Liver (tissue), 9 donors: ENCODE data around the gene HDAC5. TPM values are rescaled to one million over a fixed set of nuclear protein-coding genes. Genes with fewer than 3 reads are reported as not detected.

Experiments
- DNase-seq: peaks from one replicate; pipeline ENCODE4 v3.0.0-alpha.2; 2017; ENCODE audit warnings: low spot score
- H3K27ac ChIP-seq, 2 donors: one replicate each; pipeline ENCODE4 v1.7.0; 2013; ENCODE audit warnings: inconsistent platforms in 2 of 2, low read length in 2 of 2, control low read depth in 1 of 2, low read depth in 1 of 2, mild to moderate bottlenecking in 1 of 2
- H3K27me3 ChIP-seq, 4 donors: one replicate each; pipeline versions ENCODE4 v1.6.1 to v1.7.0; 2013; ENCODE audit warnings: low read length in 3 of 4, inconsistent platforms in 1 of 4, mild to moderate bottlenecking in 1 of 4, moderate library complexity in 1 of 4; ENCODE audit not compliant: control insufficient read depth in 4 of 4, insufficient read depth in 4 of 4
- H3K36me3 ChIP-seq, 4 donors: one replicate each; pipeline versions ENCODE4 v1.6.1 to v1.7.0; 2013; ENCODE audit warnings: low read length in 3 of 4, mild to moderate bottlenecking in 3 of 4, low read depth in 1 of 4, moderate library complexity in 1 of 4; ENCODE audit not compliant: control insufficient read depth in 4 of 4, insufficient read depth in 3 of 4
- H3K4me1 ChIP-seq, 4 donors: one replicate each; pipeline versions ENCODE4 v1.6.1 to v1.7.0; 2013; ENCODE audit warnings: low read length in 3 of 4, mild to moderate bottlenecking in 3 of 4, moderate library complexity in 1 of 4; ENCODE audit not compliant: control insufficient read depth in 4 of 4, insufficient read depth in 4 of 4
- H3K4me3 ChIP-seq, 3 donors: one replicate each; pipeline versions ENCODE4 v1.6.1 to v1.7.0; 2013; ENCODE audit warnings: low read length in 3 of 3, control low read depth in 1 of 3, low read depth in 1 of 3, mild to moderate bottlenecking in 1 of 3
- H3K9ac ChIP-seq, 2 donors: one replicate each; pipeline ENCODE4 v1.7.0; 2013; ENCODE audit warnings: low read length in 2 of 2, mild to moderate bottlenecking in 2 of 2, moderate library complexity in 2 of 2, control low read depth in 1 of 2, low read depth in 1 of 2
- H3K9me3 ChIP-seq, 4 donors: one replicate each; pipeline versions ENCODE4 v1.6.1 to v1.7.0; 2013; ENCODE audit warnings: low read length in 3 of 4; ENCODE audit not compliant: control insufficient read depth in 4 of 4
- ATF3 ChIP-seq: IDR thresholded peaks from 2 replicates; pipeline ENCODE4 v1.6.1; 2016; ENCODE audit warnings: antibody characterized with exemption
- EGR1 ChIP-seq, 2 donors: IDR thresholded peaks; 2 replicates each; pipeline ENCODE4 v1.6.1; 2016 to 2018; ENCODE audit warnings: antibody characterized with exemption in 2 of 2, low read depth in 2 of 2
- FOXA2 ChIP-seq: IDR thresholded peaks from 2 replicates; pipeline ENCODE4 v1.6.1; 2016; ENCODE audit warnings: antibody characterized with exemption
- GABPA ChIP-seq, 2 donors: IDR thresholded peaks in 1 of 2; conservative IDR thresholded peaks in 1 of 2; 2 replicates each; pipeline ENCODE4 v1.6.1; 2016; ENCODE audit warnings: antibody characterized with exemption in 2 of 2, mild to moderate bottlenecking in 1 of 2, moderate library complexity in 1 of 2
- HNF4A ChIP-seq, 2 donors: conservative IDR thresholded peaks; 2 replicates each; pipeline ENCODE4 v1.6.1; 2016; ENCODE audit warnings: antibody characterized with exemption in 2 of 2, mild to moderate bottlenecking in 2 of 2
- JUND ChIP-seq, 2 donors: IDR thresholded peaks; 2 replicates each; pipeline ENCODE4 v1.6.1; 2016; ENCODE audit warnings: antibody characterized with exemption in 2 of 2
- NR2F2 ChIP-seq: IDR thresholded peaks from 2 replicates; pipeline ENCODE4 v1.6.1; 2016; ENCODE audit warnings: antibody characterized with exemption
- RAD21 ChIP-seq, 2 donors: IDR thresholded peaks; 2 replicates each; pipeline ENCODE4 v1.6.1; 2016; ENCODE audit warnings: antibody characterized with exemption in 2 of 2, mild to moderate bottlenecking in 2 of 2
- REST ChIP-seq: IDR thresholded peaks from 2 replicates; pipeline ENCODE4 v1.6.1; 2016; ENCODE audit warnings: antibody characterized with exemption, mild to moderate bottlenecking
- RXRA ChIP-seq, 2 donors: IDR thresholded peaks; 2 replicates each; pipeline ENCODE4 v1.6.1; 2017 to 2018; ENCODE audit warnings: antibody characterized with exemption in 2 of 2, mild to moderate bottlenecking in 1 of 2
- SP1 ChIP-seq: IDR thresholded peaks from 2 replicates; pipeline ENCODE4 v1.6.1; 2018; ENCODE audit warnings: antibody characterized with exemption, mild to moderate bottlenecking
- TAF1 ChIP-seq: conservative IDR thresholded peaks from 2 replicates; pipeline ENCODE4 v1.6.1; 2016; ENCODE audit warnings: antibody characterized with exemption, mild to moderate bottlenecking
- YY1 ChIP-seq: IDR thresholded peaks from 2 replicates; pipeline ENCODE4 v1.6.1; 2016; ENCODE audit warnings: antibody characterized with exemption, mild to moderate bottlenecking
- WGBS: extraction: QIAGEN DNeasy Blood & Tissue Kit; methylation state at CpG from one replicate; pipeline ENCODE4 v1.1.7; 2013; 5-methylcytosine and 5-hydroxymethylcytosine counted together
- polyA plus RNA-seq, 2 donors: library from polyadenylated mRNA; stranded (reverse) in 1 of 2; unstranded in 1 of 2; fragments of 200-250 nt in 1 of 2; fragments of >200 nt in 1 of 2; fragmentation: Nextera tagmentation in 1 of 2; extraction: Ambion mirVana in 1 of 2; gene quantifications; one replicate each; pipeline versions ENCODE4 v1.2.1 to v1.2.3, GENCODE V29; 2013 to 2015
- total RNA-seq, 2 donors: library from RNA; depleted of rRNA; stranded (reverse); fragments of >200 nt; gene quantifications; one replicate each; pipeline ENCODE4 v1.2.3, GENCODE V29; 2014
- TF ChIP-seq, protein P1 (sequence below): fragments of 150-350 bp; IDR thresholded peaks from 2 replicates; pipeline ENCODE4 v1.5.1; 2017; ENCODE audit warnings: improper control_type of control experiment, low read depth, low read length; ENCODE audit not compliant: missing input control
- TF ChIP-seq, protein P2 (sequence below): IDR thresholded peaks from 2 replicates; pipeline ENCODE4 v1.6.1; 2016; ENCODE audit warnings: antibody characterized with exemption
- TF ChIP-seq, protein P3 (sequence below): IDR thresholded peaks from 2 replicates; pipeline ENCODE4 v1.6.1; 2016; ENCODE audit warnings: antibody characterized with exemption
- donor health status: healthy.
- donor health status: healthy.
- donor health status: healthy.
- donor health status: healthy.
- donor health status: healthy.

The HDAC5 gene
- total and polyA plus RNA-seq, 4 donors = 5.8 to 20.3 (median 14.4) TPM

- Histone ChIP-seq H3K27ac (no peak overlapping the region), H3K27me3 (no peaks in the 10 kb centered on the region), H3K36me3 (no peaks in the 10 kb centered on the region), H3K4me3 (no peak overlapping the region), H3K4me1 (peaks cover 0 to 2% (median under 1%) of the 10 kb centered on the region in 4 donors), H3K9me3 (no peaks in the 10 kb centered on the region), H3K9ac (no peak overlapping the region)
- TF ChIP-seq, protein P1, sequence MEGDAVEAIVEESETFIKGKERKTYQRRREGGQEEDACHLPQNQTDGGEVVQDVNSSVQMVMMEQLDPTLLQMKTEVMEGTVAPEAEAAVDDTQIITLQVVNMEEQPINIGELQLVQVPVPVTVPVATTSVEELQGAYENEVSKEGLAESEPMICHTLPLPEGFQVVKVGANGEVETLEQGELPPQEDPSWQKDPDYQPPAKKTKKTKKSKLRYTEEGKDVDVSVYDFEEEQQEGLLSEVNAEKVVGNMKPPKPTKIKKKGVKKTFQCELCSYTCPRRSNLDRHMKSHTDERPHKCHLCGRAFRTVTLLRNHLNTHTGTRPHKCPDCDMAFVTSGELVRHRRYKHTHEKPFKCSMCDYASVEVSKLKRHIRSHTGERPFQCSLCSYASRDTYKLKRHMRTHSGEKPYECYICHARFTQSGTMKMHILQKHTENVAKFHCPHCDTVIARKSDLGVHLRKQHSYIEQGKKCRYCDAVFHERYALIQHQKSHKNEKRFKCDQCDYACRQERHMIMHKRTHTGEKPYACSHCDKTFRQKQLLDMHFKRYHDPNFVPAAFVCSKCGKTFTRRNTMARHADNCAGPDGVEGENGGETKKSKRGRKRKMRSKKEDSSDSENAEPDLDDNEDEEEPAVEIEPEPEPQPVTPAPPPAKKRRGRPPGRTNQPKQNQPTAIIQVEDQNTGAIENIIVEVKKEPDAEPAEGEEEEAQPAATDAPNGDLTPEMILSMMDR = no peak
- TF ChIP-seq YY1 (no peak), REST (no peak), FOXA2 (no peak), HNF4A (conservative IDR thresholded peaks at IDR 0.05) (no peak), SP1 (no peak), GABPA (IDR thresholded peaks at IDR 0.05 in 1 of 2, conservative IDR thresholded peaks at IDR 0.05 in 1 of 2) (no peak), EGR1 (IDR thresholded peaks at IDR 0.05; ENCODE audit: low read depth in 2 of 2) (no peak)
- DNase-seq = no peak
- WGBS = 99% methylated on average over 4 of the region's 4 CpGs
Observed at GRCh38 chr17:44147812-44148211, 24.4 kb upstream of the HDAC5 start.

GRCh38 chr17:44146375-44147346 lies 23.2 kb upstream of the HDAC5 start:
- H3K36me3 ChIP-seq = no peaks in the 10 kb centered on the region
- H3K9ac ChIP-seq = no peak overlapping the region
- no peak overlapping the region for H3K4me3 ChIP-seq
- no peak for DNase-seq
- no peak overlapping the region for H3K27ac ChIP-seq
- no peaks in the 10 kb centered on the region for H3K27me3 ChIP-seq
- no peaks in the 10 kb centered on the region for H3K9me3 ChIP-seq
- WGBS = 81% methylated on average over 2 of the region's 2 CpGs
- TF ChIP-seq FOXA2 = no peak
- TF ChIP-seq ATF3 = no peak
- TF ChIP-seq, protein P2, sequence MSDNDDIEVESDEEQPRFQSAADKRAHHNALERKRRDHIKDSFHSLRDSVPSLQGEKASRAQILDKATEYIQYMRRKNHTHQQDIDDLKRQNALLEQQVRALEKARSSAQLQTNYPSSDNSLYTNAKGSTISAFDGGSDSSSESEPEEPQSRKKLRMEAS = no peak
- TF ChIP-seq YY1 = no peak
- TF ChIP-seq EGR1 (IDR thresholded peaks at IDR 0.05; ENCODE audit: low read depth in 2 of 2) = no peak
- no peak for TF ChIP-seq HNF4A (conservative IDR thresholded peaks at IDR 0.05)
- TF ChIP-seq RAD21 (IDR thresholded peaks at IDR 0.05) = no peak
- TF ChIP-seq, protein P3, sequence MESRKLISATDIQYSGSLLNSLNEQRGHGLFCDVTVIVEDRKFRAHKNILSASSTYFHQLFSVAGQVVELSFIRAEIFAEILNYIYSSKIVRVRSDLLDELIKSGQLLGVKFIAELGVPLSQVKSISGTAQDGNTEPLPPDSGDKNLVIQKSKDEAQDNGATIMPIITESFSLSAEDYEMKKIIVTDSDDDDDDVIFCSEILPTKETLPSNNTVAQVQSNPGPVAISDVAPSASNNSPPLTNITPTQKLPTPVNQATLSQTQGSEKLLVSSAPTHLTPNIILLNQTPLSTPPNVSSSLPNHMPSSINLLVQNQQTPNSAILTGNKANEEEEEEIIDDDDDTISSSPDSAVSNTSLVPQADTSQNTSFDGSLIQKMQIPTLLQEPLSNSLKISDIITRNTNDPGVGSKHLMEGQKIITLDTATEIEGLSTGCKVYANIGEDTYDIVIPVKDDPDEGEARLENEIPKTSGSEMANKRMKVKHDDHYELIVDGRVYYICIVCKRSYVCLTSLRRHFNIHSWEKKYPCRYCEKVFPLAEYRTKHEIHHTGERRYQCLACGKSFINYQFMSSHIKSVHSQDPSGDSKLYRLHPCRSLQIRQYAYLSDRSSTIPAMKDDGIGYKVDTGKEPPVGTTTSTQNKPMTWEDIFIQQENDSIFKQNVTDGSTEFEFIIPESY = no peak
- TF ChIP-seq SP1 = no peak
- no peak for TF ChIP-seq REST
- TF ChIP-seq TAF1 = no peak
- no peak for TF ChIP-seq JUND (IDR thresholded peaks at IDR 0.05)
- no peak for TF ChIP-seq GABPA (IDR thresholded peaks at IDR 0.05 in 1 of 2, conservative IDR thresholded peaks at IDR 0.05 in 1 of 2)
- no peak for TF ChIP-seq NR2F2
- TF ChIP-seq RXRA (IDR thresholded peaks at IDR 0.05) = no peak
- H3K4me1 ChIP-seq = peaks cover 5 to 12% (median 11%) of the 10 kb centered on the region in 4 donors
